HL-60/S4 (cell line): Measurements from ENCODE around the gene TBX18.

Experiments used
- in situ Hi-C: fragments of 300-500 bp; cut with MboI; formaldehyde crosslinking; loops from 2 replicates; pipeline ENCODE4 v1.14.3; 2022; ENCODE audit warnings: low sequenced_read_pairs

The TBX18 gene

DNA sequence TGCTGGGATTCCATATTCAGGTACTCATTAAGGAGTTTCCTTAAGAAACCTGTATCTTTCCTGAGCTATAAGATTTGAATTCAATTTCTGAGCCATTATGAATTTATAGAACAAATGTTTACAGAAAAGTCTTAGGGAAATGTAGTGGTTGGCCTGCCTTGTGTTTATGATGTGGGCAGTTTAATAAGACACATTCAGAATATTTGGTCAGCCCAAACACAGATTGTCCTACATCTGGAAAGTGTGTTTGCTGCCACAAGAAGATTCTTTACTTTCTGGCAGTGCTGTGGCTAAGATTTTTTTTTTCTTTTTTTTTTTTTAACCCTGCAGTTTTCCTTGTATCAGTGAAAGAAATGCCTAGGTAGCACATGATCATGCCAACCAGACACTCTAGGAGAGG, 15.2 kb downstream of the TBX18 start:
- in situ Hi-C loops: no loop called here

DNA sequence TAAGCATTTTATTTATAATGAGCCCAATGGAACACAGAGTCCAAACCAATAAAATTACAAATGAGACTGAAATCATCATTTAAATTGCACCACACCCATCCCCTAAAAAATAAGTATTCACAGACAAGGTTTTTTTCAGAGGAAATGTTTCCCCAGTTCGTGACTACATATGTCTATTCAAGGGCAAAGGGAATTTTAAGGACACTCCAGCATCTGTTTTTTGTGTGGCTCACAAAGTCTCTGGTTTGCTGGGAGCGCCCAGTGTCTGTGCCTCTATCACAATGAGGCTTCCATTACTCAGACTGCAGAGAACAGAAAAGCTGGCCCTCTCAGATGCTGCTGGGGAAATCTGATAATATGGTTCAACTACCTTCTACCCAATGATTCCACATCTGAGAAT, 16.0 kb downstream of the TBX18 start:
- in situ Hi-C loops: no loop called here

DNA sequence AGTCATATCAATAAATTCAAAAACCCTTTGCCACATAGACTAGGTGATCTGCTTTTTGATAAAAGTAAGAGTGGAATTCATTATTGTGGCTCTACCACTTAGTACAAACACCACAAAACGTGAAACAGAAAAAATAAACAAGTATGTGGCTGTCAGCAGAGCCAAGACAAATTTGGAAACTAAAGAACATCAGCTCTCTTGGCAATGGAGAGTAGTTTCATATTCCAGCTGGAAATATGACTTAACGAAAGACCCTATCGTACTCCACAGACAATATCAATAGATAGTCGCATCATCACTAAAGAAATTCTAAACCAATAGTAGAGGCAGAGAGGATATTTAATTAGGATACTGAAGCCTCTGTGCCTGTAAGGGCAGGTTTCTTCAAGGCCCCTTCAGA, 20.8 kb downstream of the TBX18 start:
- in situ Hi-C loops: no loop called here

DNA sequence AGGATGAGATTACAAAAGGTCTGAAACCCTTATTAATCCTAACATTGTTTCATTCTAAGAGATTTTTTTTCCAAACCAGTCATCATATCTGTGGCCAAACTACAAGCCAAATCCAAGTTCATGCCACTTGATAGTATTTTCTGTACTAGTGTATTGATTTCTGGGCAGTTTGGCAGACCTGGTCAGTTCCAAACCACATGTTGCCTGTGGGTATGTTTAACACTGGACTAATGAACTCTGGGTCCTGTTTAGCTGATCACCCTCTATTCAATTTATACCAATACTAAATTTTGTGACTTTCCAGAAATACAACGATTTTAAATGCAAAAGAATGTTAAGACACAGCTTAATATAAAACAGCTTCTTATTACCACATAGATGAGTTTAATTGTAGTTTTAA, 24.0 kb downstream of the TBX18 start:
- in situ Hi-C loops: no loop called here

DNA sequence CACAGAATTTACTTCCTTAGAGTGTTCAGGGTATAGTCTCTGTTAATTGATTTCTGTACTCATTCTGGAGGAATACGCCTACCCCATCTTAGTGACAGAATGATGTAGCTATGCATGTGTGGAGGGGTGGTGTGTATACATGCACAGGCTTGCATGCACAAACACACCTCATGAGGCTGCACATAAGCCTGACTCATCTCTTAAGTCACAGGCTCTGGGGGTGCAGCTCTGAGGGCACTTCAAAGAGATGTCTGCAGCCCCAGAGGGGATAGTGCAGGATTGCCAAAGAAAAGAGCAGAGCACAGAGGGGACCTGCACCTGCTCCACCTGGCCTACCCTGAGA, 24.6 kb downstream of the TBX18 start:
- in situ Hi-C loops: no loop called here

DNA sequence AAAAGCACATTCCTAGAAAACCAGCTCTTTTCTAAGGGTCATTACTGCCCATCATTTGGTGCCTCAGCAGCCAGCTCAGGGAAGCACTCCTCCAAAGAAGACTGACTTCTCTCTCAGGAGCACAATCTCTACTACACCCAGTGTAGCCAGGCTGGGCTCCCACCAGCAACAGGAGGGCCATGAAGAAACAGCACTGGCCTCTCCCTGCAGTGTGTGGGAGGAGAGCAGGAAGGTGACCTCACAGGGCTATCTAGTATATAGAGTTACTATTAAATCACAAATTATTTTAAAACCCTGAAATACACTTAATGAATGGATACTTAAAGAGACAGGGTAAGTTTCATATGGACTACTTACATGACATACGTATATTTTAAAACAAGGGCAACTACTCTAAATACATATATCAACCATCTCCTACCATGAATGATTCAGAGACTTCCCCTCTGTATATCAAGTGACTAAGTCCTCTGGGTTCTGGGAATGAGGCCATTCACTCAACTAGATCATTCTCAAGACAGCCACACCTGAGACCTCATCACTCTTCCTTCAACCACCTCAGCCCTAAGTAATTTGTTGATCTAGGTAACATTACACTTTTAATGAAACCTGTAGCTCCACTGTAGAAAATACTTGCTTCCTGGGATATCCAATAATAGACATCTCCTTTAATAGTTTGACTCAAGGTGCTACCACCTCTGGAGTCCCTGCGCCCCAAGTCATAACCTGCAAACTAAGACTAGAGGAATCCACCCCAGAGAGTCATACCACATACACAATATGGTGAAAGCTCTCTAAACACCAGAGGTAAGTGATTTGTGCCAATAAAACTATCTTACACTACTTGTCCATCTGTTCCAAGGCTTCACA, 25.2 kb downstream of the TBX18 start:
- in situ Hi-C loops: no loop called here

DNA sequence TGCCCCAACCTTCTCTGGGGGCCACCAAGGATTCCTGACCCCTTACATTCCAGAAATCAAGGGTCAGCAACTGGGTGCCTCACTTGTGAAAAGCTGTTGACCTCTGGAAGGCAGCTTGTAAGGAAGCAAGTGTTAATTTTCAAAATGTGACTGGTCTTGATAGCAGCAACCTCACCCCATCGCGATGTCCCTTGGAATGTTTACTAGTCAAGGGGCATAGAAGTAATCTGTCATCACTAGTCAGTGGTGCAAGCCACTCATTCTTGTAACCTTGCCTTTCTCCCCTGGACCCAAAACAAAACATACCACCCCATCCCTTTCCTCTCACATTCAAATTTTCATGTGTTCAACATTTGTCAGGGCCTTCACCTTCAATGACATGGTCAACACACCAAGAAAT, 30.5 kb downstream of the TBX18 start:
- in situ Hi-C loops: no loop called here

DNA sequence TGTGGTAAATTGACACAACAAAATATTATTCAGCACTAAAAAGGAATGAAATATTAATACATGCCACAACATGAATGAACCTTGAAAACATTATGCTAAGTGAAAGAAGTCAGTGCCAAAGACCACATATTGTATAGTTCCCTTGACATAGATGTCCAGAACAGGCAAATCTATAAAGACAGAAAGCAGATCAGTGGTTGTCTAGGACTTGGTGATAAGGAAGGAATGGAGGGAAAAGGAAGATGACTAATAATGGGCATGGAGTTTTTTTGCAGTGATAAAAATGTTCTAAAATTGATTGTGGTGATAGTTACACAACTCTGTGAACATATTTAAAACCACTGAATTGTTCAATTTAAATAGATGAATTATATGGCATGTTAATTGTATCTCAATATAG, 32.5 kb downstream of the TBX18 start:
- in situ Hi-C loops: no loop called here

DNA sequence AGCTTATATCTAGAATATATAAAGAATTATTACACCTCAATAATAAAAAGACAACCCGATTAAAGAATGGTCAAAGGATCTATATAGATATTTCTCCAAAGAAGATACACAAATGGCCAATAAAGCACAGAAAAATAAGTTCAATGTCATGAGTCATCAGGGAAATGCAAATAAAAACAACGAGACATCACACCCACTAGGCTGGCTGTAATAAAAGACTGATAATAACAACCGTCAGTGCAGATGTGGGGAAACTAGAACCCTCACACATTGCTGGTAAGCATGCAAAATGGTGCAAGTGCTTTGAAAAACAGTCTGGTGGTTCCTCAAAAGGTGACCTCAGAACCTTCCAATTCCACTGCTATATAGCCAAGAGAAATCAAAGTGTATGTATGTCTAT, 33.0 kb downstream of the TBX18 start:
- in situ Hi-C loops: no loop called here

DNA sequence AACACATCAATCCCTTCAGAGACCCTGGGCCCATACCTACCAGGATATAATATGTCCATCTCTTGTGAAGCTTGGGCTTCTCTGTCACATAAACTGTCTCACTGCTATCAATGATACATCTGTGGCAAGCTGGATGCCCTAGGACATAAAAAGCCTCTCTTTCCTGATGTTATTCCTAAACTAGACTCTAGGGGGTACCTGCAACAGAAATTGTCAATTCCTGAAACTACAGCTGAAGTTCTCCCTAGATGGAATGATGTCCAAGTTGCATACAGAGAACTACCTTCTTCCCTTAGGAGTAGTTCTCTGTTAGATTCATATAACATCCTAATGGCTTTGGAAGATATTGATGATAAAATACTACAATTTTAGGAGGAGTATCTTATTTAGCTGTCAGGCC, 35.8 kb downstream of the TBX18 start:
- in situ Hi-C loops: no loop called here

DNA sequence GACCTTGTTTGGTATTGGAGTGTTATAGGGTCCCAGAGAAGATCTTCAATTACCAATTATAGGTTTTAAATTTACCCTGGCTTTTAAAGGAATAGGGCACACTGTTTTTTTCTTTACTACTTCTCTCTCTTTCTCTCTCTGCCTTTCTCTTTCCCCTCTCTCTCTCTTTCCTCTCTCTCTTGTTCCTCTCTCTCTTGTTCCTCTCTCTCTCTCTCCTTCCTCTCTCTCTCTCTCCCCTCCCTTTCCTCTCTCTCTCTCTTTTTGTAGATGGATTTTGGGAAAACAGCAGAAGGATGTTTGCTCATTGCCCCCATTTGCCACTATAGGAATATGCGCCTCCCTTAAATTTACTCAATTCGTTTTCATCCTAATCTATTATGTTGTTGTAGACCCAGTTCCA, 45.2 kb downstream of the TBX18 start:
- in situ Hi-C loops: no loop called here

DNA sequence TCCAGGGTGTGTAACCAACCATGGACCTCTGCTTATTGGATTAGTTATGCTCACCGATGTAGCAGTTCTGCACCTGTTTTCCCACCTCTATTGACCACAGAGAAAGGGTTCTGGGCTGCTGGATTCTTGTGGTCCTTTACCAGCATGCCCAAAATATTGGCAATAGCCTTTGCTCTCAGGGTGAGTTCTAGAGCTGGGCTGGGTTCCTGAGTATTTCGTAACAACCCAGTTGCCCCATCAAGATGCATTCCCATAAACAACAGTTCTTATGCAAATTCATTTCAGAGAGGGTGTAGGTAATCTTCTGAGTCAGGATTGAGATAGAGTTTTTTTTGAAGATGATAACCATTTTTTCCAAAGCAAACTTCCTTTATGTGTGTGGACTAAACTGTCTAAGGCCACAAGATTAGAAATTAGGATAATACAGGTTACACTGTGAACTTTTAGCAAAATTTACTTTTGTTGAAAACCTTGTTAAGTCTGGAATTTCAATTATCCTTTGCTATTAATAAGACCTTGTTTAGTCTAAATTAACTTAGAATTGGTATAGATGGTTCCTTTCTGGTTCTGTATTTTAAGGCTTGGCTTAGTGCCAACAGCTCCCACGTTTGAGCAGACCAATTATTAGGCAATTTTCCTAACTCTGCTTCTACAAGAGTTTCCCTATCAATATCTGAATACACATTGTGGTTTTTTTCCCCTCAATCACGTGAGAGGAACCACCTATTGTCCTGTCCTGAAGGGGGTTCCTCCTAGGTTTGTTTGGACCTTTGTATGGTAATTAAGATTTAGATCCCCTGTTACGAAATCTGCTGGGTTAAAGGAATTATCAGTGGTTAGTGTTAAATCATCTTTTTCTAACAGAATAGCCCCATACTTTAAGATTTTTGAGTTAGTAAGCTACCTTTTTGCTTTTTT, 46.1 kb downstream of the TBX18 start:
- in situ Hi-C loops: no loop called here

DNA sequence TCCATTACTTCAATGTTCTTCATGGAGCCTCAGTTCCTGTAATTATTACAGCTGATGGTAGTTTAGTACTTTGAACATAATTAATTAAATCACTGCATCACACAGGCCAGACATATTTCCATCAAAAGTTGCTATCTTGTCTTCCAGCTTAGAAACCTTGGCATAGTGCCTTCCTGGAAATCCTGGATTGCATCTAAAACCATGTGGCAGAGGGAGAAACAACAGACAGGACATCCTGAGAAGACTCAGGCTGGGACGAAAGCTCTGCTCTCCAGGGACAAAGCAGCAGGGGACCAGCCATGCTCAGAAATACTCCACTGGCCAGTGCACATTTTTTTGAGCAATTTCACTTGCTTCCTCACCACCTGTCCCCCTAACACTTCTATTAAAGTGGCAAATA, 55.3 kb downstream of the TBX18 start:
- in situ Hi-C loops: no loop called here

DNA sequence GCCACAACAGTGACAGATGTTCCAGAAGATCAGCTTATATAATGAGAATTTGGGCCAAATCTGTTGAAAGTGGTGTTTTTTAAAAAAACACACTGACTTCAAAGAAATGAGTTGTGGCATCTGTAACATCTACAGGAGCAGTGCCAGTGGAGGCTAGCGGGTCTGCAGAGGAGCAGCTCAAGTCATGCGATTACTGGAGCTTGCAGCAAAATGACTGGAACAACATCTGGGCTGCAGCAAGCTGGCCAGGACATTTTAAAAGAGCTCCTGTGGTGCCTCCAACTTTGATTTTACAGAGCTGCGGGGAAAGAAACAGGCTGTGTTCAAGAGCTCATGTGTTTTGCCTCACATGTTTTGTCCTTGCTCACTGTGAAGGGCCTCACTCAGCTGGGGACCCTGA, 57.2 kb downstream of the TBX18 start:
- in situ Hi-C loops: no loop called here

DNA sequence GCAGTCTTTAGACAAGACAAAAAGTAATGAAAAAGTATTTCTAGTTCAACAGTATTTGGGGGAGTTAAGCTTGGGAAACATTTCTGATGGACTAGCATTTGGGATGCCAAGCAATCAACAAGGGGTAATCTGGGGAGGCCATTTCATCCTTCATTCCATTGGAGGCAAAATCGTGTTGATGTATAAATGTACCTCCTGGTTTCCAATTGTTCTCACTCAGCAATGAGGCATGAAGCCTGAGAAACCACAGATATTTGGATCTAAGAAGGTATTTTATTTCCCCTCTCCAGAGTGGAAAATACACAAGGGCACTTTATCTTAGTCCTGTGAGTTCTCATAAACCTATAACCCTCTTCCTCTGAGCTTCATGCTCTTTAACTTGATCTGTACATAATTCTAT, 68.2 kb downstream of the TBX18 start:
- in situ Hi-C loops: no loop called here

DNA sequence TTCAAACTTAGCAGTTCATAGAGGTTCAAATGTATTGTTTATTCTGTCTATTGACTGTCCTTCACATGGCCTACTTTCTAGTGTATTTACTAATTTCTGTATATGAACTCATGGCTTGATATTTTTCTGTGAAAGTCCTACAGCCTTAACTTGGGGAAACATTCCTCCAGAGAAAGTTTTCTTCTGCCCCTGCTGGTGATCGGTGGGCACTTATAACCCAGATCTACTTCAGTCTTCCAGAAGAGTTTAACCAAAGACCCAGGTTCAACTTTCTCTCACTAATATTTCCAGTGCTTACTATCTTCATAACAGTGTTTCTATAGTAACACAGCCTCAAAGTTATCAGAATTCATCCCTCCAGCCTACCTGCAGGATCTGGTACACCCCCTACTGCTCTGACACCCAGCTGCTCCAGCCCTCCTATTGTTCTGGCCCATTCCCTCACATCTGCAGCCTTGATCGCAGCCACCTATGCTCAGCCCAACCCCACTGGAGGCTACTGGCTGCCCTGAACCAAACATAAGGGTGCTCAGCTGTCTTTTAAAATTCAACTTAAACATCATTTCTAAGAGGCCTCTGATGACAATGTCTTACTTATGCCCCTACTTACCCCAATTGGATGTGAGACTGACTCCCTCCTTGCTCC, 72.3 kb downstream of the TBX18 start:
- in situ Hi-C loops: no loop called here

DNA sequence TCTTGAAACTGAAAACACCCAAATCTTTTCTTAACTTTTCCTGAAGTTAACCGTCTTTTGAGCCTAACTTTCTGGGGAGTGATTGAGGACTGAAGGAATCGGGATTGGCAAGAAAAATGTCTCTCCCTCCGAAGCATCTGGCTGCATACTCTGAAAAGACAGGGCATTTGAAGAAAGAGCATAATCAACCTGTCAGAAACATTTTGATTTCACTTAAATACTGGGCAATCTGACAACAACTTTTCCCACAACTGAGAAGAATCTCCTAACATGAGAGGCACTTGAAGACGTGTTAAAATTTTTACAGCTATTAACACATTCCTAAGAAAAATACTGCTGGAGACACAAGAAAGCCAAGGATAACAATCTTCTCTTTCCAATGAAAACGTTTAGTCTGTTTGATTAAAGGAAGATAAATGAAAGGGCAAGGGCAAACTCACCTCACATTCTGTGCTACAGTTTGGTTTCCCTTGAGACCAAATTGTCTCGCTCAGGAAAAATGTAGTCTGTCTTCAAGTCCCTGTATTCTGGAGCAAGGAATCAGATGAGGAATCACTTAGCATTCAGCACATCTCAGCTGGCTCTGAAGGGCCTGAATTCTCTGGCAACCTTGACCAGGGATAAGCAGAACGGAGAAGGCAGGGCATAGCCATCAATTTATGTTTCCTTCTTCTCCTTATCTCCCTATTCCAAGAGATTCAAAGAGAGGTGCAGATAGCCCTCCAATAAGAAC, 76.1 kb downstream of the TBX18 start:
- in situ Hi-C loops: no loop called here

DNA sequence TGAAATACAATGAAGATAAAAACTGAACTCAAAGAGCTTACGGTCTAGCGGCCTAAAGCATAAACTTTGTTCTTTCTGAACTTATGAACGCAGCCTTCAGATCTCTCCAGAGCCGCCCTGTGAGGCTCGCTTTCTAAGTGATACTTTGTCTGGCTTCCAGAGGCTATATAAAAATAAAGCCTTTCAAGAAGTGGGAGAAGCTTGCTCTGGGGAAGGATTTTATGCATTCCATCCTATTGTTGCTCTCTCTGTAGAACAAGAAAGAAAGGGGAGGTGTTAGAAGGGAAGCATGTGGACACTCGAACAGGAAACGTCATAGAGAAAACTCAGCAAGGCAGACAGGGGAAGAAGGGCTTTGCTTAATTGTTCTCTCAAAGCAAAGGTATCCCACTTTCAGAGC, 77.0 kb downstream of the TBX18 start:
- in situ Hi-C loops: no loop called here

DNA sequence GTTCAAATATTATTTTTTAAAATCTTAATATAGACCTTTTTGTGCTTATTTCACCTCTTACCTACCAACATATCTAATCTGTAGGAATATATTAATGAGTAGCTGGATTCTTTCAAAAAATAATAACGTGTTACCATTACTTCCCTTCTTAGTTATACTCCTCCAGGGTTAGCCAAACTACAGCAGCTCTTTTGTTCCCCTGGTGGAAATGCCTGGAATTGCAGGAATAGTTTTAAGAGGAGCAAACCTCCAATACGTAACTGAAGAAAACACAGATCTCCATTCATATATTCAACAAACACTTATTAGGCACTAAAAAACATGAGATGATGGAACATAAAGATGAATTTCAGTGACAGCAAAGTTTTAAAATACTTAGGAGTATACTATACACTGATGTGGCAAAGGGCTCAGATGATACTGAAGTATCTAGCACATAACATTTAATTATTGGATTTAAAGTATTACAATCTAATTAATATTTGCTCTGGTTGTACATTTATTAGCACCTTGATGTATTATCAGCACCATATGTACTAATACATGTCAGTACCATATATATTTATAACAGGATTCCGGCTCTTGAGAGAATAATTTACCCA, 78.3 kb downstream of the TBX18 start:
- in situ Hi-C loops: no loop called here

DNA sequence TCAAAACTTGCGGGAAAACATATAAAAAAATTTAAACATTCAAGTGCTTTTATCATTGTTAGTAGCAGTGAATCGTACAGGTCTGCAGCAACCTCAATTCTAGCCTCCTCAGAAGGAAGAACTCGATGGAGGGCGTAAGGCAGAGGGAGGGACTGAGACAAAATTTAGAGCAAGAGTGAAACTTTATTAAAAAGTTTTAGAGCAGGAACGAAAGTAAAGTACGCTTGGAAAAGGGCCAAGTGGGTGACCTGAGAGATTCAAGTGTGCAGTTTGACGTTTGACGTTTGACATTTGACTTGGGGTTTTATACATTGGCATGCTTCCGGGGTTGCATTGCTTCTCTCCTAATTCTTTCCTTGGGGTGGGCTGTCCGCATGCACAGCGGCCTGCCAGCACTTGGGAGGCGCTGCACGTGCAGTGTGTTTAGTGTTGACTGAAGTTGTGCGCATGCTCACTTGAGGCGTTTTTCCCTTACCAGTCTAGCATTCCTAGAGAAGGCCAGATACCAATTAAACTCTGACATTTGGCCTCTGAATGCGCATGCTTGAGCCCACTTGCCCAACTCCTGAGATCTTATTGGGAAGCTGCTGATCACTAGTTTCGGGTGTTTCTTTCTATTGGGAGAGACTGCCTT, 82.6 kb downstream of the TBX18 start:
- in situ Hi-C loops: no loop called here
